Endothelial cell of umbilical vein (primary cell): Measurements from ENCODE around the gene ST6GALNAC2. TPM values are rescaled to one million over a fixed set of nuclear protein-coding genes. Genes with fewer than 3 reads are reported as not detected.

ENCODE experiments used
- BruUV-seq: library from RNA; stranded (reverse); fragments of 400-500 nt; replicated peaks from 2 replicates; lab custom pipeline; 2021; lab: Mats Ljungman, UMichigan
- CTCF ChIA-PET: fragments of 300-600, 350-600 bp; sonication (Branson Sonifier 250); formaldehyde crosslinking; loops from one replicate; lab custom pipeline; 2021; ENCODE audit warnings: antibody characterized with exemption, inconsistent platforms; lab: Charles Lee
- POLR2A ChIA-PET: fragments of 300-600, 350-600 bp; sonication (Branson Sonifier 250); formaldehyde crosslinking; loops from one replicate; lab custom pipeline; 2021; ENCODE audit warnings: antibody characterized with exemption, inconsistent platforms; lab: Charles Lee
- DNase-seq: peaks from one replicate; pipeline ENCODE4 v3.0.0-alpha.2; 2011; ENCODE audit warnings: low read depth, low spot score
- FAIRE-seq: peaks from 2 replicates; lab custom pipeline; 2011; peaks lifted over from hg19 to GRCh38; lab: Jason Lieb, UNC
- H2AFZ ChIP-seq: 2 replicates; pipeline ENCODE4 v1.6.0; 2012; ENCODE audit warnings: low read depth, low read length, control low read depth, inconsistent platforms
- H3K27ac ChIP-seq: 2 replicates; pipeline ENCODE4 v1.5.1; 2011; ENCODE audit warnings: low read depth, mild to moderate bottlenecking, control low read depth, low read length, moderate library complexity; ENCODE audit not compliant: insufficient read depth
- H3K27me3 ChIP-seq, 2 experiments: 2 replicates each; pipeline versions ENCODE4 v1.6.0 to v1.6.1; 2011; ENCODE audit warnings: low read length in 2 of 2, mixed read lengths in 1 of 2; ENCODE audit not compliant: control insufficient read depth in 2 of 2, insufficient read depth in 2 of 2
- H3K36me3 ChIP-seq, 2 experiments: 2 replicates in 1 of 2; 3 replicates in 1 of 2; pipeline ENCODE4 v1.5.1; 2011; ENCODE audit warnings: low read length in 2 of 2, mild to moderate bottlenecking in 1 of 2, moderate library complexity in 1 of 2; ENCODE audit not compliant: control insufficient read depth in 2 of 2, insufficient read depth in 2 of 2; ENCODE audit errors: extremely low read depth in 1 of 2
- H3K4me1 ChIP-seq: 3 replicates; pipeline ENCODE4 v1.5.1; 2011; ENCODE audit warnings: mild to moderate bottlenecking, low read length; ENCODE audit not compliant: control insufficient read depth, insufficient read depth; ENCODE audit errors: extremely low read depth
- H3K4me2 ChIP-seq: 2 replicates; pipeline ENCODE4 v1.6.1; 2011; ENCODE audit warnings: low read length, control low read depth, mixed read lengths; ENCODE audit not compliant: insufficient read depth
- H3K4me3 ChIP-seq, 3 experiments: fragments of 200-600 bp in 1 of 3; sonication (generic), shearing (Covaris generic) in 1 of 3; replicated peaks in 1 of 3; 2 replicates each; pipeline ENCODE4 v1.5.1; 2011 to 2016; ENCODE audit warnings: control low read depth in 3 of 3, low read length in 3 of 3, mild to moderate bottlenecking in 2 of 3, inconsistent platforms in 1 of 3, low read depth in 1 of 3, moderate library complexity in 1 of 3; ENCODE audit not compliant: insufficient read depth in 1 of 3
- H3K79me2 ChIP-seq: 2 replicates; pipeline ENCODE4 v1.6.0; 2012; ENCODE audit warnings: low read length, inconsistent platforms; ENCODE audit not compliant: control insufficient read depth, insufficient read depth
- H3K9ac ChIP-seq: replicated peaks from 2 replicates; pipeline ENCODE3; 2011; ENCODE audit warnings: low read length, control low read depth; ENCODE audit not compliant: insufficient read depth; ENCODE audit errors: extremely low read depth
- H3K9me1 ChIP-seq: replicated peaks from 3 replicates; pipeline ENCODE4 v1.6.0; 2011; ENCODE audit warnings: mild to moderate bottlenecking, low read length; ENCODE audit not compliant: control insufficient read depth, insufficient read depth; ENCODE audit errors: extremely low read depth
- H3K9me3 ChIP-seq: replicated peaks from 2 replicates; pipeline ENCODE4 v1.5.1; 2012; ENCODE audit warnings: low read length, inconsistent platforms; ENCODE audit not compliant: control insufficient read depth, insufficient read depth
- H4K20me1 ChIP-seq: replicated peaks from 2 replicates; pipeline ENCODE3; 2011; ENCODE audit warnings: mild to moderate bottlenecking, low read length; ENCODE audit not compliant: control insufficient read depth, insufficient read depth; ENCODE audit errors: extremely low read depth
- EZH2 ChIP-seq: IDR thresholded peaks from 2 replicates; pipeline ENCODE4 v1.6.1; 2012; ENCODE audit warnings: borderline replicate concordance, low read depth, mild to moderate bottlenecking, moderate library complexity, low read length, inconsistent platforms; ENCODE audit not compliant: severe bottlenecking
- FOS ChIP-seq: IDR thresholded peaks from 2 replicates; pipeline ENCODE4 v1.6.1; 2011; ENCODE audit warnings: mild to moderate bottlenecking, low read length, moderate library complexity, borderline replicate concordance; ENCODE audit not compliant: insufficient read depth
- GATA2 ChIP-seq: IDR thresholded peaks from 2 replicates; pipeline ENCODE4 v1.7.0; 2011; ENCODE audit warnings: low read depth, mild to moderate bottlenecking, moderate library complexity, mixed read lengths, low read length; ENCODE audit not compliant: insufficient read length, insufficient read depth
- JUN ChIP-seq: IDR thresholded peaks from 2 replicates; pipeline ENCODE4 v1.6.1; 2011; ENCODE audit warnings: borderline replicate concordance, low read depth; ENCODE audit not compliant: insufficient read length, insufficient read depth
- MYC ChIP-seq: IDR thresholded peaks from one replicate; pipeline ENCODE4 v1.6.1; 2011; ENCODE audit warnings: mild to moderate bottlenecking, low read depth, low read length
- POLR2A ChIP-seq: IDR thresholded peaks from 2 replicates; pipeline ENCODE4 v1.6.1; 2012; ENCODE audit warnings: low read depth, mild to moderate bottlenecking, control low read depth, low read length
- POLR2AphosphoS5 ChIP-seq: IDR thresholded peaks from 2 replicates; pipeline ENCODE4 v1.6.1; 2012; ENCODE audit warnings: low read depth, mild to moderate bottlenecking, control low read depth, low read length, moderate library complexity; ENCODE audit not compliant: insufficient read depth
- dilution Hi-C: fragments of 300-500 bp; cut with MboI; formaldehyde crosslinking; loops from one replicate; pipeline ENCODE4 v1.15.0; 2019; ENCODE audit warnings: low sequenced_read_pairs; ENCODE audit not compliant: extremely low pct_ligation_motif_present
- intact Hi-C: fragments of 100-400 bp; cut with micrococcal nuclease; formaldehyde crosslinking; loops from one replicate; pipeline ENCODE4 v1.10.0; 2022
- polyA plus RNA-seq, 4 experiments: library from polyadenylated mRNA; depleted of rRNA in 3 of 4; stranded (reverse) in 3 of 4; unstranded in 1 of 4; fragments of >200 nt; gene quantifications; 2 replicates each; pipeline versions ENCODE4 v1.2.1 to v1.2.3, GENCODE V29; 2011 to 2012; ENCODE audit warnings: missing spikeins in 1 of 4
- total RNA-seq: library from RNA; stranded (reverse); gene quantifications from 2 replicates; pipeline ENCODE4 v1.2.3, GENCODE V29; 2021
- TF ChIP-seq, protein P1 (sequence below): IDR thresholded peaks from 2 replicates; pipeline ENCODE4 v1.6.1; 2011; ENCODE audit not compliant: insufficient read depth, insufficient read length
- TF ChIP-seq, protein P2 (sequence below), 2 donors: IDR thresholded peaks; 1 replicate in 1 of 2; 2 replicates in 1 of 2; pipeline ENCODE4 v1.5.1; 2011; ENCODE audit warnings: low read length in 2 of 2, mild to moderate bottlenecking in 2 of 2, moderate library complexity in 2 of 2, control low read depth in 1 of 2, inconsistent platforms in 1 of 2, low read depth in 1 of 2; ENCODE audit not compliant: insufficient read depth in 1 of 2; ENCODE audit errors: extremely low read depth in 1 of 2

ST6GALNAC2 gene
- total and polyA plus RNA-seq, 2 donors (not counting 3 experiments of a cell fraction or from before 2014, with no cell fraction given) = 0.59 to 1.7 TPM

DNA sequence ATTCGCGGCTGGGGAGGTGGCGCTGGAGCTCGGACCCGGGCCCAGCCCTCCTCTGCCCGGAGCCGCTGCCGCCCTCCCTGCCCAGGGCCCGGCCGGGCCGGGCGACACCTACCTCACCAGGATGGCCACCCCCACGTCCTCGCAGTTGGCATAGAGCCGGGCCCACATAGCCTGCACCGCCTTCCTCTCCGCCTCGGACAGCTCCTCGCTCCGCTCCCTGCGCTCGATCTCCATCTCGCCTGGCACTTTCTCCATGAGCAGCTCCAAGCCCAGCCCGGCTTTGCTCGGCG lies 48.4 kb downstream of the ST6GALNAC2 start:
- H3K79me2 ChIP-seq = no peaks in the 10 kb centered on the region

More for the DNA sequence above, 48.4 kb downstream of the ST6GALNAC2 start:
- intact Hi-C loops (no loop called here), dilution Hi-C loops (no loop called here)
- Histone ChIP-seq H3K36me3 (no peaks in the 10 kb centered on the region), H4K20me1 (no peaks in the 10 kb centered on the region), H3K4me2 (no peak overlapping the region), H2AFZ (no peak overlapping the region), H3K9me1 (no peaks in the 10 kb centered on the region), H3K4me3 (no peak overlapping the region), H3K4me1 (no peaks in the 10 kb centered on the region), H3K9ac (no peak overlapping the region), H3K9me3 (no peaks in the 10 kb centered on the region), H3K27ac (no peak overlapping the region), H3K27me3 (peaks cover 17 to 19% of the 10 kb centered on the region in 2 experiments)
- no peak for FAIRE-seq
- DNase-seq = no peak
- ChIA-PET CTCF (interaction anchor here (0.7 to 2.6 kb wide), 8 partner anchors 9 to 88 kb away, joined by 3 to 17 read pairs (median 3); no protein-coding TSS in a partner anchor), POLR2A (no interaction called here)
- TF ChIP-seq MYC (no peak), FOS (no peak), GATA2 (no peak), POLR2A (no peak), JUN (no peak), POLR2AphosphoS5 (no peak), EZH2 (no peak)
- TF ChIP-seq, protein P1, sequence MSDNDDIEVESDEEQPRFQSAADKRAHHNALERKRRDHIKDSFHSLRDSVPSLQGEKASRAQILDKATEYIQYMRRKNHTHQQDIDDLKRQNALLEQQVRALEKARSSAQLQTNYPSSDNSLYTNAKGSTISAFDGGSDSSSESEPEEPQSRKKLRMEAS = no peak
- TF ChIP-seq, protein P2, sequence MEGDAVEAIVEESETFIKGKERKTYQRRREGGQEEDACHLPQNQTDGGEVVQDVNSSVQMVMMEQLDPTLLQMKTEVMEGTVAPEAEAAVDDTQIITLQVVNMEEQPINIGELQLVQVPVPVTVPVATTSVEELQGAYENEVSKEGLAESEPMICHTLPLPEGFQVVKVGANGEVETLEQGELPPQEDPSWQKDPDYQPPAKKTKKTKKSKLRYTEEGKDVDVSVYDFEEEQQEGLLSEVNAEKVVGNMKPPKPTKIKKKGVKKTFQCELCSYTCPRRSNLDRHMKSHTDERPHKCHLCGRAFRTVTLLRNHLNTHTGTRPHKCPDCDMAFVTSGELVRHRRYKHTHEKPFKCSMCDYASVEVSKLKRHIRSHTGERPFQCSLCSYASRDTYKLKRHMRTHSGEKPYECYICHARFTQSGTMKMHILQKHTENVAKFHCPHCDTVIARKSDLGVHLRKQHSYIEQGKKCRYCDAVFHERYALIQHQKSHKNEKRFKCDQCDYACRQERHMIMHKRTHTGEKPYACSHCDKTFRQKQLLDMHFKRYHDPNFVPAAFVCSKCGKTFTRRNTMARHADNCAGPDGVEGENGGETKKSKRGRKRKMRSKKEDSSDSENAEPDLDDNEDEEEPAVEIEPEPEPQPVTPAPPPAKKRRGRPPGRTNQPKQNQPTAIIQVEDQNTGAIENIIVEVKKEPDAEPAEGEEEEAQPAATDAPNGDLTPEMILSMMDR (IDR thresholded peaks at IDR 0.05; ENCODE audit: extremely low read depth in 1 of 2, insufficient read depth in 1 of 2, low read depth in 1 of 2, low read length in 2 of 2) = no peak
- BruUV-seq = no TSS peak
